SK-N-SH (cell line): ENCODE data around the gene VWF. TPM values are rescaled to one million over a fixed set of nuclear protein-coding genes. Genes with fewer than 3 reads are reported as not detected.

ENCODE experiments used
- CTCF ChIA-PET: fragments of 300-600, 350-600 bp; formaldehyde crosslinking; extraction: SDS; loops from one replicate; lab custom pipeline; 2021; lab: Yijun Ruan, JAX
- POLR2A ChIA-PET: fragments of 350-600 bp; sonication (Branson Sonifier 250); formaldehyde crosslinking; extraction: SDS; loops from one replicate; lab custom pipeline; 2020; ENCODE audit warnings: antibody characterized with exemption, inconsistent platforms; lab: Yijun Ruan, JAX
- DNase-seq: peaks from one replicate; pipeline ENCODE4 v3.0.0; 2012
- H2AFZ ChIP-seq: fragments of 200-600 bp; sonication (generic); 2 replicates; pipeline ENCODE4 v1.8.1; 2016; ENCODE audit warnings: antibody characterized with exemption, mild to moderate bottlenecking, low read depth
- H3F3A ChIP-seq: fragments of 200-600 bp; sonication (generic); replicated peaks from 2 replicates; pipeline ENCODE3; 2016; ENCODE audit warnings: antibody characterized with exemption, mild to moderate bottlenecking; ENCODE audit not compliant: insufficient read depth
- H3K27ac ChIP-seq, 2 experiments: fragments of 200-500 bp in 1 of 2; fragments of 200-600 bp in 1 of 2; sonication (Bioruptor generic) in 1 of 2; sonication (generic), shearing (Covaris generic) in 1 of 2; 2 replicates each; pipeline versions ENCODE4 v1.5.1 to v1.6.1; 2014 to 2016; ENCODE audit warnings: low read depth in 2 of 2, inconsistent platforms in 1 of 2, low read length in 1 of 2, mild to moderate bottlenecking in 1 of 2, mixed read lengths in 1 of 2
- H3K27me3 ChIP-seq: fragments of 200-600 bp; sonication (generic), shearing (Covaris generic); 2 replicates; pipeline ENCODE4 v1.6.1; 2016; ENCODE audit warnings: mixed run types; ENCODE audit not compliant: insufficient read depth
- H3K36me3 ChIP-seq, 2 experiments: fragments of 200-500 bp in 1 of 2; fragments of 200-600 bp in 1 of 2; sonication (Bioruptor generic) in 1 of 2; sonication (generic) in 1 of 2; replicated peaks in 1 of 2; 2 replicates each; pipeline versions ENCODE3 to v1.5.1; 2014 to 2016; ENCODE audit warnings: low read length in 1 of 2, mild to moderate bottlenecking in 1 of 2; ENCODE audit not compliant: insufficient read depth in 2 of 2, control insufficient read depth in 1 of 2
- H3K4me1 ChIP-seq, 2 experiments: fragments of 200-500 bp in 1 of 2; fragments of 200-600 bp in 1 of 2; sonication (Bioruptor generic) in 1 of 2; sonication (generic), shearing (Covaris generic) in 1 of 2; 2 replicates each; pipeline versions ENCODE4 v1.5.1 to v1.6.1; 2014 to 2016; ENCODE audit warnings: low read depth in 1 of 2, low read length in 1 of 2, mixed run types in 1 of 2; ENCODE audit not compliant: insufficient read depth in 2 of 2, control insufficient read depth in 1 of 2
- H3K4me2 ChIP-seq: fragments of 200-600 bp; sonication (generic), shearing (Covaris generic); 2 replicates; pipeline ENCODE4 v1.6.1; 2017; ENCODE audit warnings: mixed run types
- H3K4me3 ChIP-seq, 2 experiments: fragments of 200-500 bp in 1 of 2; fragments of 200-600 bp in 1 of 2; sonication (Bioruptor generic) in 1 of 2; sonication (generic), shearing (Covaris generic) in 1 of 2; 2 replicates each; pipeline versions ENCODE4 v1.5.1 to v1.8.1; 2014 to 2016; ENCODE audit warnings: low read depth in 2 of 2, inconsistent platforms in 1 of 2, low read length in 1 of 2, mild to moderate bottlenecking in 1 of 2, mixed read lengths in 1 of 2, moderate library complexity in 1 of 2
- H3K79me2 ChIP-seq: fragments of 200-600 bp; sonication (generic); 2 replicates; pipeline ENCODE4 v1.8.1; 2017; ENCODE audit warnings: mild to moderate bottlenecking; ENCODE audit not compliant: insufficient read depth
- H3K9ac ChIP-seq: fragments of 200-600 bp; sonication (generic); 2 replicates; pipeline ENCODE4 v1.6.1; 2017; ENCODE audit warnings: mixed run types
- H3K9me2 ChIP-seq: fragments of 200-600 bp; sonication (generic); 2 replicates; pipeline ENCODE4 v1.6.1; 2017; ENCODE audit warnings: mixed run types
- H3K9me3 ChIP-seq: fragments of 200-600 bp; sonication (generic); 2 replicates; pipeline ENCODE4 v1.6.1; 2017; ENCODE audit warnings: mixed run types, mild to moderate bottlenecking, moderate library complexity
- H4K20me1 ChIP-seq: fragments of 200-600 bp; sonication (generic); 2 replicates; pipeline ENCODE4 v1.6.1; 2017; ENCODE audit warnings: mild to moderate bottlenecking, mixed run types; ENCODE audit not compliant: insufficient read depth
- CHD2 ChIP-seq: fragments of 150-350 bp; IDR thresholded peaks from 2 replicates; pipeline ENCODE4 v1.6.1; 2018; ENCODE audit warnings: low read length; ENCODE audit not compliant: partially characterized antibody
- CTCF ChIP-seq: fragments of 200-600 bp; sonication (generic); IDR thresholded peaks from 2 replicates; pipeline ENCODE4 v1.6.1; 2017; ENCODE audit warnings: antibody characterized with exemption, mild to moderate bottlenecking, moderate library complexity
- ELF1 ChIP-seq: IDR thresholded peaks from 2 replicates; pipeline ENCODE4 v1.4.0; 2012
- EP300 ChIP-seq, 2 experiments: IDR thresholded peaks; 2 replicates each; pipeline versions ENCODE4 v1.4.0 to v1.6.1; 2012; ENCODE audit warnings: borderline replicate concordance in 1 of 2, low read depth in 1 of 2, low read length in 1 of 2
- FOXJ3 ChIP-seq: sonication (generic); formaldehyde crosslinking; IDR thresholded peaks from 2 replicates; pipeline ENCODE4 v1.5.1; 2020; ENCODE audit warnings: mild to moderate bottlenecking, missing genetic modification reagents
- GABPA ChIP-seq: IDR thresholded peaks from 2 replicates; pipeline ENCODE4 v1.4.0; 2012; ENCODE audit warnings: low read depth, mild to moderate bottlenecking
- JUND ChIP-seq: IDR thresholded peaks from 2 replicates; pipeline ENCODE4 v1.4.0; 2012
- MAX ChIP-seq: IDR thresholded peaks from 2 replicates; pipeline ENCODE4 v1.4.0; 2012; ENCODE audit warnings: low read depth
- NRF1 ChIP-seq: IDR thresholded peaks from 2 replicates; pipeline ENCODE4 v1.6.1; 2012; ENCODE audit warnings: low read depth, mild to moderate bottlenecking, low read length
- PBX3 ChIP-seq: IDR thresholded peaks from 2 replicates; pipeline ENCODE4; 2012
- POLR2AphosphoS5 ChIP-seq: IDR thresholded peaks from 2 replicates; pipeline ENCODE4 v1.6.1; 2012; ENCODE audit warnings: low read depth, low read length
- SIN3A ChIP-seq: IDR thresholded peaks from 2 replicates; pipeline ENCODE4 v1.6.1; 2012; ENCODE audit warnings: low read depth, mild to moderate bottlenecking, low read length, moderate library complexity, borderline replicate concordance
- WGBS: methylation state at CpG from one replicate; pipeline ENCODE4 v1.1.6; 2017; ENCODE audit warnings: low lambda C conversion rate; 5-methylcytosine and 5-hydroxymethylcytosine counted together
- polyA plus RNA-seq, 3 experiments: library from polyadenylated mRNA; depleted of rRNA; stranded (reverse); fragments of >200 nt; gene quantifications; 2 replicates each; pipeline ENCODE4 v1.2.3, GENCODE V29; 2012
- TF ChIP-seq, protein P1 (sequence below): IDR thresholded peaks from 2 replicates; pipeline ENCODE4 v1.6.1; 2012; ENCODE audit warnings: mild to moderate bottlenecking, low read depth, low read length, moderate library complexity
- TF ChIP-seq, protein P2 (sequence below): IDR thresholded peaks from 2 replicates; pipeline ENCODE4 v1.4.0; 2012; ENCODE audit warnings: low read depth, borderline replicate concordance

Gene VWF
- polyA plus RNA-seq, 1 of the 3 experiments (the other 2 are of a cell fraction): 0.12 TPM

DNA sequence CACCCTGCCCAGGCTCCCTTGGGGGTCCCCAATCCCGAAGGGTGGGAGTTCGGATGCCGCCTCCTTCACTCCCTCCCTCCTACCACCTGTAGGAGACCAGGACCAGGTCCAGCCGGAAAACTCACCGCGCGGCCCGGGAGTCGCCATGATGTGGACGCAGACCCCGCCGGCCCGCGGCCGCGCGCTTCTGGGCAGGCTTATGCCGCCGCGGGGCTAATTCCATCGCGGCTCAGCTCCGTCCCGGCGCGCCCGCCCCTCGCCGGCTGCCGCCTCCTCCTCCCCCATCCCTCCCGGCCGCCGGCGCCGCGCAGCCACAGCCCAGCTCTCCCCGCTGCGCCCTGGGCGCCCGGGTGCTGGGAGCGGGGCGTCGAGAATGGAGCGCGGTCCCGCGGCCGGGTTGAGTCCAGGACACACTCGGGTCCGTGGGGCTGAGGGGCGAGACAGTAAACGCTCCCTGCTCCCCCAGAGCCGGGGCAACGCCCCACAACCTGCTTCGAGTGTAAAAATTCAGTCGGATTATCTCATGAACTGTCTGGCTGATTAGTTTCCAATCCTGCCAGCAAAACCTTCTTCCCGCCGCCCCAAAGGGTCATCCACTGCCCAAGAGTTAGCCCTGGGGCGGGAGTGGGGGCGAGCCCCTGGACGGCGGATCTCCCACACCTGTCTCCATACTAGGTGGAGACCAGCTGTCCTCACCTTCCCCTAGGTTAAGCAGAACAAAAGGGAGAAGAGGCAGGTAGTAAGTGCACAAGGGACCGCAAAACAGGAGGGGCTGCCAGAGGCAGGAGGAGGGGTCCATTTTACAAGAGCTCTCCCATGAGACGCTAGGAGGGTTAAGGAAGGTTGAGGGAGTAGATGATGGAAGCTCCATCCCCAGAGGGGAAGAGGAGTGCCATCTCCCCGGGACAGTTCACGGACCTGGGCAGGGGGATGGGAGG, 179.1 kb downstream of the VWF start, which contains the start of gene ANO2 (continued):
- no peak for TF ChIP-seq SIN3A
- TF ChIP-seq, protein P1, sequence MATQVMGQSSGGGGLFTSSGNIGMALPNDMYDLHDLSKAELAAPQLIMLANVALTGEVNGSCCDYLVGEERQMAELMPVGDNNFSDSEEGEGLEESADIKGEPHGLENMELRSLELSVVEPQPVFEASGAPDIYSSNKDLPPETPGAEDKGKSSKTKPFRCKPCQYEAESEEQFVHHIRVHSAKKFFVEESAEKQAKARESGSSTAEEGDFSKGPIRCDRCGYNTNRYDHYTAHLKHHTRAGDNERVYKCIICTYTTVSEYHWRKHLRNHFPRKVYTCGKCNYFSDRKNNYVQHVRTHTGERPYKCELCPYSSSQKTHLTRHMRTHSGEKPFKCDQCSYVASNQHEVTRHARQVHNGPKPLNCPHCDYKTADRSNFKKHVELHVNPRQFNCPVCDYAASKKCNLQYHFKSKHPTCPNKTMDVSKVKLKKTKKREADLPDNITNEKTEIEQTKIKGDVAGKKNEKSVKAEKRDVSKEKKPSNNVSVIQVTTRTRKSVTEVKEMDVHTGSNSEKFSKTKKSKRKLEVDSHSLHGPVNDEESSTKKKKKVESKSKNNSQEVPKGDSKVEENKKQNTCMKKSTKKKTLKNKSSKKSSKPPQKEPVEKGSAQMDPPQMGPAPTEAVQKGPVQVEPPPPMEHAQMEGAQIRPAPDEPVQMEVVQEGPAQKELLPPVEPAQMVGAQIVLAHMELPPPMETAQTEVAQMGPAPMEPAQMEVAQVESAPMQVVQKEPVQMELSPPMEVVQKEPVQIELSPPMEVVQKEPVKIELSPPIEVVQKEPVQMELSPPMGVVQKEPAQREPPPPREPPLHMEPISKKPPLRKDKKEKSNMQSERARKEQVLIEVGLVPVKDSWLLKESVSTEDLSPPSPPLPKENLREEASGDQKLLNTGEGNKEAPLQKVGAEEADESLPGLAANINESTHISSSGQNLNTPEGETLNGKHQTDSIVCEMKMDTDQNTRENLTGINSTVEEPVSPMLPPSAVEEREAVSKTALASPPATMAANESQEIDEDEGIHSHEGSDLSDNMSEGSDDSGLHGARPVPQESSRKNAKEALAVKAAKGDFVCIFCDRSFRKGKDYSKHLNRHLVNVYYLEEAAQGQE: no peak
- TF ChIP-seq MAX: no peak
- no peak for TF ChIP-seq CHD2

- 33% methylated on average over 12 of the region's 12 CpGs for WGBS
- Histone ChIP-seq H3K9me3 (no peaks in the 10 kb centered on the region), H3K4me2 (peak overlapping the region; percentile 57), H3K27me3 (peaks cover 54% of the 10 kb centered on the region), H3K9ac (no peak overlapping the region), H3K27ac (no peak overlapping the region), H3F3A (no peaks in the 10 kb centered on the region), H3K36me3 (no peaks in the 10 kb centered on the region), H3K79me2 (no peaks in the 10 kb centered on the region), H4K20me1 (no peaks in the 10 kb centered on the region), H3K4me3 (peak overlapping the region in 1 of 2 experiments; percentile 32; a peak in 1 of 4 replicates), H3K9me2 (no peaks in the 10 kb centered on the region), H2AFZ (no peak overlapping the region), H3K4me1 (peaks cover 0 to 4% of the 10 kb centered on the region in 2 experiments; a peak in 1 of 4 replicates)
- TF ChIP-seq ELF1 (no peak), FOXJ3 (CRISPR knock-in tag) (no peak), JUND (no peak), PBX3 (no peak), CTCF (no peak), GABPA (no peak), POLR2AphosphoS5 (no peak), NRF1 (no peak), EP300 (IDR thresholded peaks at IDR 0.05; ENCODE audit: borderline replicate concordance in 1 of 2, low read depth in 1 of 2, low read length in 1 of 2) (no peak)
- TF ChIP-seq, protein P2, sequence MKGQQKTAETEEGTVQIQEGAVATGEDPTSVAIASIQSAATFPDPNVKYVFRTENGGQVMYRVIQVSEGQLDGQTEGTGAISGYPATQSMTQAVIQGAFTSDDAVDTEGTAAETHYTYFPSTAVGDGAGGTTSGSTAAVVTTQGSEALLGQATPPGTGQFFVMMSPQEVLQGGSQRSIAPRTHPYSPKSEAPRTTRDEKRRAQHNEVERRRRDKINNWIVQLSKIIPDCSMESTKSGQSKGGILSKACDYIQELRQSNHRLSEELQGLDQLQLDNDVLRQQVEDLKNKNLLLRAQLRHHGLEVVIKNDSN: no peak
- POLR2A ChIA-PET: no interaction called here
- no peak for DNase-seq
- CTCF ChIA-PET: no interaction called here
These were observed 179.8 kb downstream of the VWF start for GRCh38 chr12:5944688-5945070.
